Activated T-cell treated with anti-CD3 and anti-CD28 coated beads for 1 hour (primary cell): ENCODE data around the gene FUBP3.
"Not testable (repeated sequence)": the region's sequence is repeated elsewhere in the genome, so short reads cannot be mapped to it uniquely, and the experiment has no call there.

ENCODE experiments used
- DNase-seq: peaks from one replicate; pipeline ENCODE4 v3.0.0-alpha.2; 2020; ENCODE audit warnings: low read depth

The FUBP3 gene

GRCh38 chr9:130556396-130557076 is 22.8 kb upstream of the FUBP3 start:
- DNase-seq = no peak

DNA sequence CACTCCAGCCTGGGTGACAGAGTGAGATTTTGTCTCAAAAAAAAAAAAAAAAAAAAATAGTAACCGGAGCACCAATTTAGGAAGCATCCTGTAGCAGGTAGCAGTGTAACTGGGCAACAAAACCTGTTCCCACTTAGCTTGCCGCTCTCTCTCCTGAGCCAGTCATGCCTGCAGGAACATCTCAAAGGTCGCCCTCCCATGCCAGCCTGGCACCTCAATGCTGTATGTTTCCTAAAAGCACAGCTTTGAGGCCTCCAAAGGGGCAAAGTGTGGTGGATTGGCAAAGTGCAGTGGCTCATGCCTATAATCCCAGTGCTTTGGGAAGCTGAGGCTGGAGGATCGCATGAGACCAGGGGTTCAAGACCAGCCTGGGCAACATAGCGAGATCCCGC is 22.3 kb upstream of the FUBP3 start:
- no peak for DNase-seq

DNA sequence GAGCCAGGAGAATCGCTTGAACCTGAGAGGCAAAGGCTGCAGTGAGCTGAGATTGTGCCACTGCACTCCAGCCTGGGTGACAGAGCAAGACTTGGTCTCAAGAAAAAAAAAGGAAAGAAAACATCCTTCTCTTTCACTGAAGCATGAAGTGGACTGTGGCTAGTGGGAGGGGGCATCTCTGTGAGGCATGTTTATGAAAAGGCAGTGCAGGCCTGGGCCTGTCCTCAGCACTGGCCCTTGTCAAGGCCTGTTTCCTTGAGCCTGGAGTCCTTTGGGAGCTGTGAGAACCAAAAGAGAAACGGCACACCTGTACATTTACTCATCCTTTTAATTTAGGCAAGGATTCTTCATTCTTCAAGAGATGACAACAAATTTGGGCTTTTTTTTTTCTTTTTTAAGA is 18.3 kb upstream of the FUBP3 start:
- no peak for DNase-seq

GRCh38 chr9:130562525-130562924 is 16.9 kb upstream of the FUBP3 start:
- not testable (repeated sequence) for DNase-seq

DNA sequence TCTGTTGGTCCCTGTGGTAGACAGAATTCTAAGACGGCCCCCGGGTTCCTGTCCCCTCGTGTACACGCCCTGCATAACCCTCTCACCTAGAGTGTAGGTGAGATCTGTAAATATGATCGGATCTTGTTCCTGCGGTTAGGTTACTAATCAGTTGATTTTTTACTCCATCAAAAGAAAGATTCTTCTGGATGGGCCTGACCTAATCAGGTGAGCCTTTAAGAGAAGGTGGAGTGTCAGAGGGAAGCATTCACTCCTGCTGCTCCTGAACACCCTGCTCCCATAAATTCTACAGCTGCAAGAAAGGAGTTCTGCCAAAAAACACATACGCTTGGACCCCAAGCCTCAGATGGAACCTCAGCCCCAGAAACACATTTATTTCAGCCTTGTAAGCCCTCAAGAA is 15.6 kb upstream of the FUBP3 start:
- DNase-seq = no peak

DNA sequence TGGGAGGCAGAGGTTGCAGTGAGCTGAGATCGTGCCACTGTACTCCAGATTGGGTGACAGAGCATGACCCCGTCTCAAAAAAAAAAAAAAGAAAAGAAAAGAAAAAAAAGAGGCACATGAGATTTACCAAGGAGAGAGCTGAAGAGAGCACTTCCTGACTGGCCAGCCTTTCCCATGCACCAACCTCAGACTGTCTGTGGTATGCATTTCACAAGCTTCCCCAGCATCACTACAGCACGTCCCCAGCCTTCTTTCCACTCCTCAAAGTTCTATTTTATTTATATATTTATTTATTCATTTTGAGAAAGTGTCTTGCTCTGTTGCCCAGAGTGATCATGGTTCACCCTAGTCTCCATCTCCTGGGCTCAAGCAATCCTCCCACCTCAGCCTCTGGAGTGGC is 13.6 kb upstream of the FUBP3 start:
- DNase-seq = no peak

DNA sequence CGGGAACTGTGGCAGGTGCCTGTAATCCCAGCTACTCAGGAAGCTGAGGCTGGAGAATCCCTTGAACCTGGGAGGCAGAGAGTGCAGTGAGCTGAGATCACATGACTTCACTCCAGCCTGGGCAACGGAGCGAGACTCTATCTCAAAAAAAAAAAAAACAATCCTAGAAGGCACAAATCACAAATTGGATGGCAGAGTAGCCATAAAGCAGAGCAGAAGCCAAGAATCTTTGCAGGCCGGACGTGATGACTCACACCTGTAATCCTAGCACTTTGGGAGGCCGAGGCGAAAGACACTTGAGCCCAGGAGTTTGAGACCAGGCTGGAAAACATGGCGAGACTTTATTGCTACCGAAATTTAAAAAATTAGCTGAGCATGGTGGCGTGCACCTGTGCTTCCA is 9.2 kb upstream of the FUBP3 start:
- no peak for DNase-seq

DNA sequence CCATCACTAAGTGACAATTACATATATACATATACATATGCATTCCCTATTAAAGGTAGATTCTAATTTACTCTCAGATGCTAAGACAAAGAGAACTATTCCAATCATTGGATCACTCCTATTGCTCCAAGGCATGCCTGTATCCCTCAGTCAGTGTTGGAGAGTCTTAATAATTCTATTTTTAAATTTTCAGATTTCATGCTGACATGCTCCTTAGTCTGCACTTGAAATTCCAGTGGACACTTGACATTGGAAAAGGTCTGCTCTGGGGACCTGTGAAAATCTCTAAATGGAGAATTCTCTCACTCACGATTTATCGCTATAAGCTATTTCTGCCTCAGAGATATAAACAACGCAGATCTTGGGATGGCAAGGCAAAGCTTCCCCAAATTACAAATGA is 3.9 kb upstream of the FUBP3 start:
- DNase-seq = no peak

DNA sequence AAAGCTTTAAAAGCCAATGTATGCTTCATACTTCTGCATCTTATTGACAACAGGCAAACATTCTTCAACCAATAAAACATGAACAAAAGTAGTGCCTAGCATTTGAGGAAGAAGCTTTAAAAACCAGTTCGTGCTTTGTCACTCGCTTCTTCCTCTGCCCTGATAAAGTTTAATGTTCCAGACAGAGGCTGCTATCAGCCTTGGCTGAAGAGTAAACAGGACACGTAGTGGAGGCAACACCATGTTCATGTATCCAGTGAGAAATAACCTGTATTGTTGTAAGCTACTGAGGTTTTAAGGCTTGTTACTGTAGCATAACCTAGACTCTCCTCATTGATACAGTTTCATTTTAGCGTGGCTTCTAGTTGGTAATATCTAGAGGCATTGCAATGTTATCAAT is 3.2 kb upstream of the FUBP3 start:
- DNase-seq = no peak

GRCh38 chr9:130579738-130580463 is 524 bp downstream of the FUBP3 start:
- no peak for DNase-seq

- DNase-seq = no peak
Measured at GRCh38 chr9:130581766-130582165, 2.4 kb downstream of the FUBP3 start.

DNA sequence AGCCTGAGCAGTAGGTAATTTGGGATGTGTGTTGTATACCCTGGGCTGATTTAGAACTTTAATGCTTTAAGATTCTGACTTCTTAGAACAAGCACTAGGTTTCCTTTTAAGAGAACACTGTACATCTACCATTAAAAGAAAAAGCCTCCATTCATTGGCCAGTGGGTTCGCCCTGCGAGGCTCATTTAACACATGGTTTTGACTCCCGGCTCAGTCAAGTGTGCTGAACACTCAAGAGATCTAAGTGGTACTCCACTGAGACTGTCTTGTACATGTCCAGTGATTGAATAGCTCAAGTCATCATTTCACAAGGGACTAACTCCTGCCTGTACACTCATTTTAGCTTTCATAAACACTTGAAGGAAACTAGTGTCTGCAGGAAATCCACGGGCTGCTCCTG is 3.9 kb downstream of the FUBP3 start:
- no peak for DNase-seq

DNA sequence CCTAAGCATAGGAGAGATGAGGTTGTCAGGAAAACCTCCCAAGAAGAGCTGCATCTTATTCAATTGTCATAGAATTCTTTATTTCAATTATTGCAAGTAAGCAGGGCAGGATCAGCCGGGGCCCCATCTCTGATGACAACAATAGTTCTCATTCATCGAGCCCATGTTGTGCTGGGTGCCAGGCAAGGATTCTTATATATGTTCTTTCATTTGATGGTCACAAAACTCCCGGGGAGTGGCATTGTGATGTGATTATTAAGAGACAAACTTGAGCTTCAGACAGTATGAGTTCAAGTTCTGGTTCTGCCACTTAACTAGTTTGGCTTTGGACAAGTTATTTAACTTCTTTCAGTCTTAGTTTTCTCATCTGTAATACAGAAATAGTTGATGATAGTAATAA is 8.5 kb downstream of the FUBP3 start:
- DNase-seq = no peak

- no peak for DNase-seq
Measured at GRCh38 chr9:130588416-130588815, 9.0 kb downstream of the FUBP3 start.

DNA sequence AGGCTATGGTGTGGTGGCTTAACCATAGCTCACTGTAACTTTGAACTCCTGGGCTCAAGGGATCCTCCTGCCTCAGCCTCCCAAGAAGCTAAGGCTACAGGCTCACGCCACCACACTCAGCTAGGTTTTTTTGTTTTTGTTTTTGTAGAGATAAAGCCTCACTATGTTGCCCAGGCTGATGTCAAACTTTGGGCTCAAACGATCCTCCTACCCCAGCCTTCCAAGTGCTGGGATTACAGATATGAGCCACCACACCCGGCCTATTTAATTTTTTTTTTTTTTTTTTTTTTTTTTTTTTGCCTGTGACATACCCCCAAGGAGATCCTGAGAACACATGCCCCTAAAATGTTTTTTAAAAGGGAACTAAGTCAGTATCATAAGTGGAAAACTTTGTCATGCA is 10.4 kb downstream of the FUBP3 start:
- no peak for DNase-seq

- no peak for DNase-seq
Measured at GRCh38 chr9:130590305-130590704, 10.9 kb downstream of the FUBP3 start.

DNA sequence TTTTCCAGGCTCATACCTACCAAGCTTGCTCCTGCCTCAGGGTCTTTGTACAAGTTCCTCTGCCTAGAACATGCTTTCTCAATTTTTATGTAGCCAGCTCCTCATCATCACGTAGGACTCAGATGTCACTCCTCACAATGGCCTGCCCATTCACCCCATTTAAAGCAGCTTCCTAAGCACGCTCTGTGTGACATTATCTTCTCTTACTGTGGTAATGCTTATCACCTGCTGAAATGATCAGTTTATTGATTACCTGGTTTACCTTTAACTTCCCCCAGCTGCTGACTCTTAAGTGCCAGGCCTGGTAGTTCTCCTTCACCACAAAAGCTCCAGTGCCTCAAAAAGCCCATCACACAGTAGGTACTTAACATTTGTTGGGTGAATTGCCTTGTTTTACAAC is 13.6 kb downstream of the FUBP3 start:
- DNase-seq = no peak

GRCh38 chr9:130597228-130597627 is 17.9 kb downstream of the FUBP3 start:
- no peak for DNase-seq

- no peak for DNase-seq
Measured at GRCh38 chr9:130598188-130598587, 18.8 kb downstream of the FUBP3 start.

- DNase-seq = no peak
Measured at GRCh38 chr9:130599625-130600024, 20.2 kb downstream of the FUBP3 start.

- DNase-seq = no peak
Measured at GRCh38 chr9:130601100-130601499, 21.7 kb downstream of the FUBP3 start.

GRCh38 chr9:130604295-130604694 is 24.9 kb downstream of the FUBP3 start:
- DNase-seq = no peak

DNA sequence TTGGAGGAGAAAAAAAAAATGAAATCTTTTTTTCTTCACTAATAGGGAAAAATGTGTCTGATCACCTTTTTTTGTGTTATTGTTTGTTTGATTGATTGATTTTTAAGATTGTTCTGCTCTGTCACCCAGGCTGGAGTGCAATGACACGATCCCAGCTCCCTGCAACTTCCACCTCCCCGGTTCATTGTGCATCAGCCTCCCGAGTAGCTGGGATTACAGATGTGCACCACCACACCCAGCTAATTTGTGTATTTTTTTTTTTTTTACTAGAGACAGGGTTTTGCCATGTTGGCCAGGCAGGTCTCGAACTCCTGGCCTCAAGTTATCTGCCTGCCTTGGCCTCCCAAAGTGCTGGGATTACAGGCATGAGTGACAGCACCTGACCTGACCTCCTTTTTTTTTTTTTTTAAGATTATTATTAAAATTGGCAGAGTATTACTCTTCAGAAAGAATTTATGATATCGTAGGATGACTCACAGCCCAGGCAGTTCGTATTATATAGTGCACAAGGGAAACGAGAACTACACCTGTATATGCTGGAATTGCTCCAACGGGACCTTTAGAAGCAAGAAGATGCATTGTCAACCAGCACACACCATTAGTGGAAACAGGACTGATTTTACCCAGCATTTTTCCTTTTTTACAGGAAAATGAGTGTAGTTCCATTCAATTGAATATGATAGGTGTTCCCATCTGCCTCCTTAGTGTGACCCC is 27.7 kb downstream of the FUBP3 start:
- DNase-seq = no peak
